ENCODE measurements around the gene POLE. TPM values are rescaled to one million over a fixed set of nuclear protein-coding genes. Genes with fewer than 3 reads are reported as not detected.

Gene POLE
- total and polyA plus RNA-seq, 4 donors = 7.6 to 39.2 (median 19.7) TPM

DNA sequence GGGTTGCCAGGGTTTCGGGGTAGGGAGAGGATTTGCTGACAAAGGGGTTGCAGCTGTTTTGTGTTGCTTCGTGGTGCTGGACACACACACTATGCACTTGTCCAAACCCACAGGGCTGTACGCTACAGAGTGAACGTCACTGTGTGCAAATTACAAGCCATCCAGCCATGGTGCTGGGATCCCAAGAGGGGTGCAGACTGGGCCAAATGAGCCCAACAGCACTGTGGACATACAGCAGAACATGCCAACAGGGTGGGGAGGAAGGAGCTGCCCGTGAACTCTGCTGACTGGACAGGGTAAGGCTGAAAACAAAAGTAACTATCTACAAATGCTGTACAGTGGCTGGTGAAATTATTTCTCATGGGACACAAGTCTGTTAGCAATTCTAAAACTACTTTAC is 25.2 kb downstream of the POLE start:
- H3K36me3 ChIP-seq (ENCODE audit: control insufficient read depth in 4 of 4, insufficient read depth in 3 of 4, low read depth in 1 of 4, low read length in 3 of 4) = peaks cover 10 to 92% (median 61%) of the 10 kb centered on the region in 4 donors
- H3K27me3 ChIP-seq (ENCODE audit: control insufficient read depth in 4 of 4, insufficient read depth in 4 of 4, low read length in 3 of 4) = no peaks in the 10 kb centered on the region
- no peaks in the 10 kb centered on the region for H3K4me1 ChIP-seq (ENCODE audit: control insufficient read depth in 4 of 4, insufficient read depth in 4 of 4, low read length in 3 of 4)
- no peak for TF ChIP-seq FOXA1 (IDR thresholded peaks at IDR 0.05)
- no peak for TF ChIP-seq TAF1 (conservative IDR thresholded peaks at IDR 0.05)
- TF ChIP-seq, protein P1, sequence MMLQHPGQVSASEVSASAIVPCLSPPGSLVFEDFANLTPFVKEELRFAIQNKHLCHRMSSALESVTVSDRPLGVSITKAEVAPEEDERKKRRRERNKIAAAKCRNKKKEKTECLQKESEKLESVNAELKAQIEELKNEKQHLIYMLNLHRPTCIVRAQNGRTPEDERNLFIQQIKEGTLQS (IDR thresholded peaks at IDR 0.05) = no peak
- TF ChIP-seq, protein P2, sequence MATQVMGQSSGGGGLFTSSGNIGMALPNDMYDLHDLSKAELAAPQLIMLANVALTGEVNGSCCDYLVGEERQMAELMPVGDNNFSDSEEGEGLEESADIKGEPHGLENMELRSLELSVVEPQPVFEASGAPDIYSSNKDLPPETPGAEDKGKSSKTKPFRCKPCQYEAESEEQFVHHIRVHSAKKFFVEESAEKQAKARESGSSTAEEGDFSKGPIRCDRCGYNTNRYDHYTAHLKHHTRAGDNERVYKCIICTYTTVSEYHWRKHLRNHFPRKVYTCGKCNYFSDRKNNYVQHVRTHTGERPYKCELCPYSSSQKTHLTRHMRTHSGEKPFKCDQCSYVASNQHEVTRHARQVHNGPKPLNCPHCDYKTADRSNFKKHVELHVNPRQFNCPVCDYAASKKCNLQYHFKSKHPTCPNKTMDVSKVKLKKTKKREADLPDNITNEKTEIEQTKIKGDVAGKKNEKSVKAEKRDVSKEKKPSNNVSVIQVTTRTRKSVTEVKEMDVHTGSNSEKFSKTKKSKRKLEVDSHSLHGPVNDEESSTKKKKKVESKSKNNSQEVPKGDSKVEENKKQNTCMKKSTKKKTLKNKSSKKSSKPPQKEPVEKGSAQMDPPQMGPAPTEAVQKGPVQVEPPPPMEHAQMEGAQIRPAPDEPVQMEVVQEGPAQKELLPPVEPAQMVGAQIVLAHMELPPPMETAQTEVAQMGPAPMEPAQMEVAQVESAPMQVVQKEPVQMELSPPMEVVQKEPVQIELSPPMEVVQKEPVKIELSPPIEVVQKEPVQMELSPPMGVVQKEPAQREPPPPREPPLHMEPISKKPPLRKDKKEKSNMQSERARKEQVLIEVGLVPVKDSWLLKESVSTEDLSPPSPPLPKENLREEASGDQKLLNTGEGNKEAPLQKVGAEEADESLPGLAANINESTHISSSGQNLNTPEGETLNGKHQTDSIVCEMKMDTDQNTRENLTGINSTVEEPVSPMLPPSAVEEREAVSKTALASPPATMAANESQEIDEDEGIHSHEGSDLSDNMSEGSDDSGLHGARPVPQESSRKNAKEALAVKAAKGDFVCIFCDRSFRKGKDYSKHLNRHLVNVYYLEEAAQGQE (IDR thresholded peaks at IDR 0.05) = no peak
- TF ChIP-seq, protein P3, sequence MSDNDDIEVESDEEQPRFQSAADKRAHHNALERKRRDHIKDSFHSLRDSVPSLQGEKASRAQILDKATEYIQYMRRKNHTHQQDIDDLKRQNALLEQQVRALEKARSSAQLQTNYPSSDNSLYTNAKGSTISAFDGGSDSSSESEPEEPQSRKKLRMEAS (IDR thresholded peaks at IDR 0.05) = no peak
- TF ChIP-seq, protein P4, sequence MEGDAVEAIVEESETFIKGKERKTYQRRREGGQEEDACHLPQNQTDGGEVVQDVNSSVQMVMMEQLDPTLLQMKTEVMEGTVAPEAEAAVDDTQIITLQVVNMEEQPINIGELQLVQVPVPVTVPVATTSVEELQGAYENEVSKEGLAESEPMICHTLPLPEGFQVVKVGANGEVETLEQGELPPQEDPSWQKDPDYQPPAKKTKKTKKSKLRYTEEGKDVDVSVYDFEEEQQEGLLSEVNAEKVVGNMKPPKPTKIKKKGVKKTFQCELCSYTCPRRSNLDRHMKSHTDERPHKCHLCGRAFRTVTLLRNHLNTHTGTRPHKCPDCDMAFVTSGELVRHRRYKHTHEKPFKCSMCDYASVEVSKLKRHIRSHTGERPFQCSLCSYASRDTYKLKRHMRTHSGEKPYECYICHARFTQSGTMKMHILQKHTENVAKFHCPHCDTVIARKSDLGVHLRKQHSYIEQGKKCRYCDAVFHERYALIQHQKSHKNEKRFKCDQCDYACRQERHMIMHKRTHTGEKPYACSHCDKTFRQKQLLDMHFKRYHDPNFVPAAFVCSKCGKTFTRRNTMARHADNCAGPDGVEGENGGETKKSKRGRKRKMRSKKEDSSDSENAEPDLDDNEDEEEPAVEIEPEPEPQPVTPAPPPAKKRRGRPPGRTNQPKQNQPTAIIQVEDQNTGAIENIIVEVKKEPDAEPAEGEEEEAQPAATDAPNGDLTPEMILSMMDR (IDR thresholded peaks at IDR 0.05; ENCODE audit: low read depth, low read length, missing input control) = no peak
- DNase-seq (ENCODE audit: low spot score) = no peak
- no peak overlapping the region for H3K9ac ChIP-seq (ENCODE audit: low read depth in 1 of 2, low read length in 2 of 2)
- 91% methylated on average over 5 of the region's 5 CpGs for WGBS
- H3K9me3 ChIP-seq (ENCODE audit: control insufficient read depth in 4 of 4, low read length in 3 of 4) = no peaks in the 10 kb centered on the region
- H3K4me3 ChIP-seq (ENCODE audit: low read depth in 1 of 3, low read length in 3 of 3) = no peak overlapping the region
- no peak overlapping the region for H3K27ac ChIP-seq (ENCODE audit: low read depth in 1 of 2, low read length in 2 of 2)

DNA sequence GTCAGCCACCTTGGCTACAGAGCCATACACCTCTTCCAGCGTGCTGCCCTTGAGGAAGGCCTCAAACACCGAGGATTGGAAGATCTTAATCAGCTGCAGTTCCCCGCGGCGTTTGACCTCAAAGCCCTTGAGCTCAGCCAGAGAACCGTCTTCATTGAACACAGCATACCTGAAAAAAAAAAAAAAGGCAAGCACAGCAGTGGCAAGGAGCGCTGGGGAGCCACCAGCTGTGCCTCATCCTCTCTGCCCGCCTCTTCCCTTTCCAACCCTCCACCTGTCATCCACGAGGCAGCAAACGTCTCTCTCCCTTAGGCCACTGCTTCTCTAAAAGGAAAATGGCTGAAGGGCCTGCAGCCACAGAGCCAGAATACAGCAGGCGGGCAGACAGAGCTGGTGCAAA is 26.1 kb downstream of the POLE start:
- Histone ChIP-seq H3K27ac (ENCODE audit: low read depth in 1 of 2, low read length in 2 of 2) (no peak overlapping the region), H3K27me3 (ENCODE audit: control insufficient read depth in 4 of 4, insufficient read depth in 4 of 4, low read length in 3 of 4) (no peaks in the 10 kb centered on the region), H3K4me3 (ENCODE audit: low read depth in 1 of 3, low read length in 3 of 3) (no peak overlapping the region), H3K36me3 (ENCODE audit: control insufficient read depth in 4 of 4, insufficient read depth in 3 of 4, low read depth in 1 of 4, low read length in 3 of 4) (peaks cover 11 to 90% (median 58%) of the 10 kb centered on the region in 4 donors), H3K9ac (ENCODE audit: low read depth in 1 of 2, low read length in 2 of 2) (no peak overlapping the region), H3K4me1 (ENCODE audit: control insufficient read depth in 4 of 4, insufficient read depth in 4 of 4, low read length in 3 of 4) (no peaks in the 10 kb centered on the region), H3K9me3 (ENCODE audit: control insufficient read depth in 4 of 4, low read length in 3 of 4) (no peaks in the 10 kb centered on the region)
- TF ChIP-seq, protein P2 (IDR thresholded peaks at IDR 0.05) = no peak
- no peak for TF ChIP-seq NR2F2 (IDR thresholded peaks at IDR 0.05)
- TF ChIP-seq FOXA2 (IDR thresholded peaks at IDR 0.05) = no peak
- DNase-seq (ENCODE audit: low spot score) = no peak
- WGBS = 92% methylated on average over 11 of the region's 11 CpGs
